Ovary (tissue), 9 donors: ENCODE measurements around the gene GMNN. TPM values are rescaled to one million over a fixed set of nuclear protein-coding genes. Genes with fewer than 3 reads are reported as not detected.

ENCODE experiments used
- DNase-seq, 5 donors: peaks; one replicate each; pipeline ENCODE4 v3.0.0-alpha.2; 2019 to 2020
- H3K27ac ChIP-seq, 2 donors: fragments of 200-600 bp; one replicate each; pipeline versions ENCODE4 v1.5.1 to v1.8.0; 2019 to 2022
- H3K27me3 ChIP-seq: fragments of 200-600 bp; one replicate; pipeline ENCODE4 v1.8.0; 2022
- H3K36me3 ChIP-seq: fragments of 200-600 bp; sonication (generic); one replicate; pipeline ENCODE4 v1.5.1; 2019
- H3K4me1 ChIP-seq: one replicate; pipeline ENCODE4 v1.8.1; 2013; ENCODE audit warnings: mild to moderate bottlenecking, moderate library complexity; ENCODE audit not compliant: insufficient read depth
- H3K4me3 ChIP-seq: fragments of 200-600 bp; sonication (generic); one replicate; pipeline ENCODE4 v1.5.1; 2017
- H3K9me3 ChIP-seq, 2 donors: fragments of 200-600 bp in 1 of 2; sonication (generic) in 1 of 2; one replicate each; pipeline versions ENCODE4 v1.5.1 to v1.8.1; 2013 to 2019; ENCODE audit warnings: mild to moderate bottlenecking in 1 of 2, moderate library complexity in 1 of 2
- CTCF ChIP-seq, 3 donors: fragments of 450-650 bp in 2 of 3; fragments of 200-600 bp in 1 of 3; IDR thresholded peaks; one replicate each; pipeline versions ENCODE4 v1.5.1 to v1.8.0; 2016 to 2022; ENCODE audit warnings: antibody characterized with exemption in 3 of 3, mild to moderate bottlenecking in 1 of 3
- EP300 ChIP-seq: sonication (generic); formaldehyde crosslinking; IDR thresholded peaks from one replicate; pipeline ENCODE4 v1.6.1; 2017; ENCODE audit warnings: antibody characterized with exemption
- POLR2A ChIP-seq: fragments of 450-650 bp; IDR thresholded peaks from one replicate; pipeline ENCODE4 v1.6.1; 2017; ENCODE audit warnings: antibody characterized with exemption, mild to moderate bottlenecking, moderate library complexity
- WGBS, 3 donors: extraction: QIAGEN DNeasy Blood & Tissue Kit in 1 of 3; methylation state at CpG; one replicate each; pipeline versions ENCODE4 v1.1.5 to v1.1.7; 2013 to 2017; 5-methylcytosine and 5-hydroxymethylcytosine counted together
- intact Hi-C, 4 donors: fragments of 100-400 bp; cut with DNase I; formaldehyde crosslinking; loops; one replicate each; pipeline versions ENCODE4 v1.11.0 to v1.15.1; 2022 to 2023
- polyA plus RNA-seq, 2 donors: library from polyadenylated mRNA; stranded (reverse); fragments of 200-250 nt in 1 of 2; fragments of 350-450 nt in 1 of 2; fragmentation: Illumina TruSeq in 1 of 2; extraction: RNeasy Lipid Tissue Mini Kit (QIAGEN cat#74804) in 1 of 2; gene quantifications; one replicate each; pipeline ENCODE4 v1.2.3, GENCODE V29; 2013 to 2014
- total RNA-seq, 7 donors: library from RNA; depleted of rRNA in 2 of 7; stranded (reverse); fragments of >200 nt in 2 of 7; fragmentation: NEBNext Ultra II Directional in 3 of 7; extraction: Animal tissue kit (Norgen Biotek cat#: 25700) in 3 of 7; gene quantifications; one replicate each; pipeline versions ENCODE4 v1.1.0 to v1.2.4, GENCODE V29; 2016 to 2023
- donor health status: DM: no; HTN: no; CAD: no; lungs with moderate emphysema.
- donor health status: DM: no; HTN: no; CAD: no.
- donor health status: Bipolar disorder and iron deficiency.
- donor health status: DM: yes; HTN: yes; CAD: no.
- donor health status: DM: no; HTN: no; CAD: no.
- donor health status: DM: yes; HTN: yes; CAD: no.

The GMNN gene
- total and polyA plus RNA-seq, 9 donors = 4.7 to 36.1 (median 9.4) TPM

GRCh38 chr6:24779416-24780016 lies 4.8 kb downstream of the GMNN start:
- Histone ChIP-seq H3K36me3 (no peaks in the 10 kb centered on the region), H3K9me3 (no peaks in the 10 kb centered on the region), H3K27ac (no peak overlapping the region), H3K27me3 (no peaks in the 10 kb centered on the region), H3K4me3 (no peak overlapping the region), H3K4me1 (peaks cover 6% of the 10 kb centered on the region)
- TF ChIP-seq EP300 = no peak
- TF ChIP-seq CTCF (IDR thresholded peaks at IDR 0.05) = no peak
- TF ChIP-seq POLR2A = no peak
- intact Hi-C loops = loop anchor here in 2 of 4 donors (5.0 to 10.0 kb wide), 2 partner anchors 55 to 57 kb away; no protein-coding TSS in a partner anchor
- DNase-seq = no peak
- WGBS, 3 donors = 59 to 71% (median 70%) methylated on average over 3 of the region's 3 CpGs

GRCh38 chr6:24780206-24780605 lies 5.5 kb downstream of the GMNN start:
- intact Hi-C loops = no loop called here
- H3K27me3 ChIP-seq = no peaks in the 10 kb centered on the region
- no peak overlapping the region for H3K27ac ChIP-seq
- no peak overlapping the region for H3K4me3 ChIP-seq
- peaks cover 6% of the 10 kb centered on the region for H3K4me1 ChIP-seq
- 95 to 96% (median 96%) methylated on average over 4 of the region's 4 CpGs for WGBS, 3 donors
- no peaks in the 10 kb centered on the region for H3K9me3 ChIP-seq
- TF ChIP-seq EP300 (no peak), CTCF (IDR thresholded peaks at IDR 0.05) (no peak), POLR2A (no peak)
- no peaks in the 10 kb centered on the region for H3K36me3 ChIP-seq
- no peak for DNase-seq

- TF ChIP-seq POLR2A = no peak
- no peak for TF ChIP-seq EP300
- no peak for TF ChIP-seq CTCF (IDR thresholded peaks at IDR 0.05)
- Histone ChIP-seq H3K27ac (no peak overlapping the region), H3K9me3 (no peaks in the 10 kb centered on the region), H3K4me3 (no peak overlapping the region), H3K4me1 (no peaks in the 10 kb centered on the region), H3K36me3 (no peaks in the 10 kb centered on the region), H3K27me3 (no peaks in the 10 kb centered on the region)
- no peak for DNase-seq
- 94 to 97% (median 97%) methylated on average over 4 of the region's 4 CpGs for WGBS, 3 donors
- intact Hi-C loops = no loop called here
Observed at GRCh38 chr6:24788031-24788665, 13.4 kb downstream of the GMNN start.

- no peak for TF ChIP-seq POLR2A
- no peak overlapping the region for H3K4me3 ChIP-seq
- WGBS, 3 donors = 90 to 95% (median 94%) methylated on average over 2 of the region's 2 CpGs
- DNase-seq = no peak
- intact Hi-C loops = no loop called here
- no peaks in the 10 kb centered on the region for H3K36me3 ChIP-seq
- peaks cover 9% of the 10 kb centered on the region for H3K4me1 ChIP-seq
- H3K9me3 ChIP-seq = no peaks in the 10 kb centered on the region
- no peaks in the 10 kb centered on the region for H3K27me3 ChIP-seq
- H3K27ac ChIP-seq = no peak overlapping the region
Observed at GRCh38 chr6:24795106-24795505, 20.4 kb downstream of the GMNN start.

- TF ChIP-seq CTCF (IDR thresholded peaks at IDR 0.05) = no peak
- TF ChIP-seq POLR2A = no peak
- TF ChIP-seq EP300 = no peak
- no peak overlapping the region for H3K27ac ChIP-seq
- WGBS, 3 donors = 81 to 87% (median 85%) methylated on average over 6 of the region's 6 CpGs
- H3K9me3 ChIP-seq = no peaks in the 10 kb centered on the region
- DNase-seq = no peak
- H3K36me3 ChIP-seq = no peaks in the 10 kb centered on the region
- intact Hi-C loops = no loop called here
- no peaks in the 10 kb centered on the region for H3K27me3 ChIP-seq
- H3K4me3 ChIP-seq = no peak overlapping the region
- H3K4me1 ChIP-seq = peaks cover 9% of the 10 kb centered on the region
Observed at GRCh38 chr6:24796616-24797290, 22.0 kb downstream of the GMNN start.
